Neural progenitor cell (in vitro differentiated cells): ENCODE results near the gene KDM4B. TPM values are rescaled to one million over a fixed set of nuclear protein-coding genes. Genes with fewer than 3 reads are reported as not detected.

Experiments
- DNase-seq: peaks from one replicate; pipeline ENCODE4 v3.0.0-alpha.2; 2016; ENCODE audit warnings: low spot score
- H2AFZ ChIP-seq: fragments of 200-600 bp; sonication (generic); replicated peaks from 2 replicates; pipeline ENCODE4 v1.6.1; 2016; ENCODE audit warnings: antibody characterized with exemption
- H3F3A ChIP-seq: fragments of 200-600 bp; sonication (generic); 2 replicates; pipeline ENCODE4 v1.6.1; 2016; ENCODE audit warnings: antibody characterized with exemption, low read depth
- H3K27ac ChIP-seq: fragments of 200-600 bp; sonication (generic); 2 replicates; pipeline ENCODE4 v1.5.1; 2016; ENCODE audit warnings: mild to moderate bottlenecking
- H3K27me3 ChIP-seq: fragments of 200-600 bp; sonication (generic); 2 replicates; pipeline ENCODE4 v1.6.1; 2016; ENCODE audit warnings: mild to moderate bottlenecking, moderate library complexity
- H3K36me3 ChIP-seq: fragments of 200-600 bp; sonication (generic); 2 replicates; pipeline ENCODE4 v1.5.1; 2016
- H3K4me1 ChIP-seq: fragments of 200-600 bp; sonication (generic); 2 replicates; pipeline ENCODE4 v1.6.1; 2016; ENCODE audit warnings: mixed run types
- H3K4me2 ChIP-seq: fragments of 200-600 bp; sonication (generic); 2 replicates; pipeline ENCODE4 v1.6.1; 2016
- H3K4me3 ChIP-seq: fragments of 200-600 bp; sonication (generic); 2 replicates; pipeline ENCODE4 v1.5.1; 2016
- H3K79me2 ChIP-seq: fragments of 200-600 bp; sonication (generic); 2 replicates; pipeline ENCODE4 v1.6.1; 2016; ENCODE audit warnings: low read depth
- H3K9ac ChIP-seq: fragments of 200-600 bp; sonication (generic); 2 replicates; pipeline ENCODE4 v1.6.1; 2016
- H3K9me3 ChIP-seq: fragments of 200-600 bp; sonication (generic); 2 replicates; pipeline ENCODE4 v1.5.1; 2016; ENCODE audit warnings: low read depth
- H4K20me1 ChIP-seq: fragments of 200-600 bp; sonication (generic); 2 replicates; pipeline ENCODE4 v1.6.1; 2016; ENCODE audit warnings: low read depth
- H3K27ac Mint-ChIP-seq: 3 replicates; pipeline ENCODE4 v1.8.0; 2021; ENCODE audit warnings: mixed read lengths
- H3K27me3 Mint-ChIP-seq: 2 replicates; pipeline ENCODE4 v1.8.0; 2022; ENCODE audit warnings: low read depth, mild to moderate bottlenecking, inconsistent platforms, moderate library complexity, mixed read lengths; ENCODE audit not compliant: insufficient read depth
- H3K36me3 Mint-ChIP-seq: 3 replicates; pipeline ENCODE4 v1.8.0; 2021; ENCODE audit warnings: mixed read lengths
- H3K4me1 Mint-ChIP-seq: 3 replicates; pipeline ENCODE4 v1.8.0; 2021; ENCODE audit warnings: mixed read lengths
- H3K4me3 Mint-ChIP-seq: 3 replicates; pipeline ENCODE4 v1.8.0; 2021; ENCODE audit warnings: mild to moderate bottlenecking, moderate library complexity, mixed read lengths
- H3K9me3 Mint-ChIP-seq: 3 replicates; pipeline ENCODE4 v1.8.0; 2020; ENCODE audit warnings: mixed read lengths
- CTCF ChIP-seq: fragments of 200-600 bp; sonication (generic); IDR thresholded peaks from 2 replicates; pipeline ENCODE4 v1.5.1; 2017; ENCODE audit warnings: antibody characterized with exemption, mild to moderate bottlenecking
- EZH2 ChIP-seq: fragments of 200-600 bp; sonication (generic); IDR thresholded peaks from 2 replicates; pipeline ENCODE4 v1.6.1; 2017; ENCODE audit warnings: antibody characterized with exemption, mild to moderate bottlenecking, moderate library complexity
- EZH2phosphoT487 ChIP-seq: fragments of 200-600 bp; sonication (generic); IDR thresholded peaks from 2 replicates; pipeline ENCODE4 v1.6.1; 2017; ENCODE audit warnings: antibody characterized with exemption
- total RNA-seq: library from RNA; depleted of rRNA; stranded (reverse); fragments of >200 nt; gene quantifications from 2 replicates; pipeline ENCODE4 v1.2.3, GENCODE V29; 2015; ENCODE audit warnings: low replicate concordance

Gene KDM4B
- total RNA-seq, 1 donor from 2014 or later, result 16.0 TPM

- peaks cover 10% of the 10 kb centered on the region for H3K4me1 ChIP-seq
- no peaks in the 10 kb centered on the region for H3K36me3 ChIP-seq
- no peak overlapping the region for H2AFZ ChIP-seq
- H3K4me3 ChIP-seq, result peak overlapping the region; percentile 71
- Mint-ChIP-seq H3K27ac (peak overlapping the region; percentile 38), H3K4me1 (peaks cover 57% of the 10 kb centered on the region), H3K9me3 (no peaks in the 10 kb centered on the region), H3K4me3 (peak overlapping the region; percentile 99), H3K27me3 (peaks cover 5% of the 10 kb centered on the region), H3K36me3 (no peaks in the 10 kb centered on the region)
- peak; percentile 65 for DNase-seq
- peaks cover 64% of the 10 kb centered on the region for H3K79me2 ChIP-seq
- TF ChIP-seq EZH2phosphoT487 (no peak), EZH2 (no peak)
- peak overlapping the region; percentile 49 for H3K9ac ChIP-seq
- peaks cover 39% of the 10 kb centered on the region for H3F3A ChIP-seq
- H3K27me3 ChIP-seq, result no peaks in the 10 kb centered on the region
- H3K27ac ChIP-seq, result no peak overlapping the region
- peaks cover 63% of the 10 kb centered on the region for H4K20me1 ChIP-seq
- H3K9me3 ChIP-seq, result no peaks in the 10 kb centered on the region
- peak overlapping the region; percentile 91 for H3K4me2 ChIP-seq
Measured at GRCh38 chr19:4970558-4971423, 1.9 kb downstream of the KDM4B start.

- TF ChIP-seq EZH2, result no peak
- TF ChIP-seq CTCF, result no peak
- no peak for TF ChIP-seq EZH2phosphoT487
- no peak overlapping the region for H3K9ac ChIP-seq
- H3K4me1 ChIP-seq, result peaks cover 10% of the 10 kb centered on the region
- H3K9me3 ChIP-seq, result no peaks in the 10 kb centered on the region
- no peak overlapping the region for H3K27ac ChIP-seq
- peaks cover 70% of the 10 kb centered on the region for H4K20me1 ChIP-seq
- peak overlapping the region; percentile 71 for H3K4me3 ChIP-seq
- no peak overlapping the region for H3K27ac Mint-ChIP-seq
- H3K4me1 Mint-ChIP-seq, result peaks cover 55% of the 10 kb centered on the region
- peaks cover 34% of the 10 kb centered on the region for H3F3A ChIP-seq
- DNase-seq, result no peak
- peaks cover 71% of the 10 kb centered on the region for H3K79me2 ChIP-seq
- H3K4me3 Mint-ChIP-seq, result peak overlapping the region; percentile 99
- H2AFZ ChIP-seq, result no peak overlapping the region
- H3K4me2 ChIP-seq, result peak overlapping the region; percentile 91
- H3K36me3 Mint-ChIP-seq, result no peaks in the 10 kb centered on the region
- H3K9me3 Mint-ChIP-seq, result no peaks in the 10 kb centered on the region
- H3K27me3 Mint-ChIP-seq, result peaks cover 5% of the 10 kb centered on the region
- H3K36me3 ChIP-seq, result no peaks in the 10 kb centered on the region
- H3K27me3 ChIP-seq, result no peaks in the 10 kb centered on the region
Measured at GRCh38 chr19:4971424-4971793, 2.5 kb downstream of the KDM4B start.

GRCh38 chr19:4971816-4972495 lies 3.0 kb downstream of the KDM4B start:
- Histone ChIP-seq H4K20me1 (peaks cover 75% of the 10 kb centered on the region), H3K79me2 (peaks cover 76% of the 10 kb centered on the region), H2AFZ (no peak overlapping the region), H3K4me1 (peaks cover 10% of the 10 kb centered on the region), H3K27me3 (no peaks in the 10 kb centered on the region), H3K27ac (no peak overlapping the region), H3K4me2 (peak overlapping the region; percentile 91), H3K9ac (no peak overlapping the region), H3K36me3 (no peaks in the 10 kb centered on the region), H3K9me3 (no peaks in the 10 kb centered on the region), H3F3A (peaks cover 29% of the 10 kb centered on the region), H3K4me3 (peak overlapping the region; percentile 71)
- peaks cover 7% of the 10 kb centered on the region for H3K27me3 Mint-ChIP-seq
- peaks cover 56% of the 10 kb centered on the region for H3K4me1 Mint-ChIP-seq
- H3K36me3 Mint-ChIP-seq, result peaks cover 1% of the 10 kb centered on the region
- H3K9me3 Mint-ChIP-seq, result no peaks in the 10 kb centered on the region
- no peak overlapping the region for H3K27ac Mint-ChIP-seq
- TF ChIP-seq EZH2phosphoT487 (no peak), CTCF (no peak), EZH2 (no peak)
- no peak for DNase-seq
- peak overlapping the region; percentile 99 for H3K4me3 Mint-ChIP-seq
